ENCODE data around the gene KCTD16. TPM values are rescaled to one million over a fixed set of nuclear protein-coding genes. Genes with fewer than 3 reads are reported as not detected.

Gene KCTD16
- total and polyA plus RNA-seq, 10 donors, result under 0.01 to 0.24 (median 0.17) TPM

DNA sequence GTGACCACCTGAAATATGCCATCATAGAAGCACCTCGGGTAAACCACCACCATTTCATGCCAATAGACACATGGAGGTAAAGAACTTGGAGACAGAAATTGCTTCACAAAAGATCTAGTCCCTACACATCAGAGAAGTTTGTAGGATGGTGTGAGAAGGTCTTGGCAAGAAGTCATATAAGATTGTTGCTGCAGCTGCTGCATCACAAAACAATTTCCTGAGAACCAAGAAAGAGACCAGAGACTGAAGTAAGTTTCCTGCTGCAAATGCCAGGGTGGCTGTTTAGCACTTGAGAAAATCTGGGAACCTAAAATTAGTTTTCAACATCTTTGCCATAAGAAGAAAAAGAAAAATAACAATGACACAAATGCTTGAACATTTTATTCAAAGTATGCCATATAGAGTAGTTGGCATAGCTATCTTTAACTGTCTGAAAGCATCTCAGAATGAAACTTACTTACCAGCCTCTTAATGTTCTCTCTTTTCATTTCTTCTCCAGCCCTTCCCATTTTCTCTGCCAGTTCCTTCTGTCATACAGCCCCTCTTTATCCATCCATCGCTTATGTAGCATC, 114.3 kb downstream of the KCTD16 start:
- TF ChIP-seq, protein P1, sequence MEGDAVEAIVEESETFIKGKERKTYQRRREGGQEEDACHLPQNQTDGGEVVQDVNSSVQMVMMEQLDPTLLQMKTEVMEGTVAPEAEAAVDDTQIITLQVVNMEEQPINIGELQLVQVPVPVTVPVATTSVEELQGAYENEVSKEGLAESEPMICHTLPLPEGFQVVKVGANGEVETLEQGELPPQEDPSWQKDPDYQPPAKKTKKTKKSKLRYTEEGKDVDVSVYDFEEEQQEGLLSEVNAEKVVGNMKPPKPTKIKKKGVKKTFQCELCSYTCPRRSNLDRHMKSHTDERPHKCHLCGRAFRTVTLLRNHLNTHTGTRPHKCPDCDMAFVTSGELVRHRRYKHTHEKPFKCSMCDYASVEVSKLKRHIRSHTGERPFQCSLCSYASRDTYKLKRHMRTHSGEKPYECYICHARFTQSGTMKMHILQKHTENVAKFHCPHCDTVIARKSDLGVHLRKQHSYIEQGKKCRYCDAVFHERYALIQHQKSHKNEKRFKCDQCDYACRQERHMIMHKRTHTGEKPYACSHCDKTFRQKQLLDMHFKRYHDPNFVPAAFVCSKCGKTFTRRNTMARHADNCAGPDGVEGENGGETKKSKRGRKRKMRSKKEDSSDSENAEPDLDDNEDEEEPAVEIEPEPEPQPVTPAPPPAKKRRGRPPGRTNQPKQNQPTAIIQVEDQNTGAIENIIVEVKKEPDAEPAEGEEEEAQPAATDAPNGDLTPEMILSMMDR (IDR thresholded peaks at IDR 0.05 in 8 of 11, conservative IDR thresholded peaks at IDR 0.05 in 3 of 11), result no peak
- no peak for TF ChIP-seq POLR2A (IDR thresholded peaks at IDR 0.05)
- no peak for TF ChIP-seq POLR2AphosphoS5 (IDR thresholded peaks at IDR 0.05)
- 79 to 92% (median 84%) methylated on average over 2 of the region's 2 CpGs for WGBS, 5 donors
- intact Hi-C loops (cut with DNase I; ENCODE audit: low total_unique reads), result no loop called here
- Histone ChIP-seq H3K4me3 (no peak overlapping the region), H3K27ac (no peak overlapping the region), H3K9me3 (no peaks in the 10 kb centered on the region), H3K4me1 (no peaks in the 10 kb centered on the region), H3K27me3 (replicated peaks in 1 of 7) (no peaks in the 10 kb centered on the region), H3K36me3 (no peaks in the 10 kb centered on the region)
- DNase-seq, result no peak

DNA sequence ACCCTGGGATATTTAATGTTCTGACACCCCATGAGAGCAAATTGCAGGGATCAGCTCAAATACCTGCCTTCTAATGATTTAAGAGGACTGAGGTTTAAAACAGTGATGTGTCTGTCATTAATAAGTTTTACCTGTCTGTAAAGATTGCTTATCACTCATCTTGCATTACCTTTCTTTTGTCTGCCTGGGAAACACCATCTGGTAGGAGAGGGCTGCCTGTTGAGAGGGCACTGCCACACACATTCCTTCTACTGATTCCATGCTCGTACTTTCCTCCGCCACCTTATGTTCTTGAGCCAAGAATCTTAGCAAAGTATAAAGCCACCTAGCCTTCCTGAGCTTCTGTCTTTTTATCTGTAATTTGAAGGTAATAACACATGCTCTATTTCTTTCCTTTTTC, 118.6 kb downstream of the KCTD16 start:
- TF ChIP-seq POLR2A (IDR thresholded peaks at IDR 0.05) (no peak), POLR2AphosphoS5 (IDR thresholded peaks at IDR 0.05) (no peak)
- TF ChIP-seq, protein P1 (IDR thresholded peaks at IDR 0.05 in 8 of 11, conservative IDR thresholded peaks at IDR 0.05 in 3 of 11), result no peak
- H3K27me3 ChIP-seq (replicated peaks in 1 of 7), result no peaks in the 10 kb centered on the region
- intact Hi-C loops (cut with DNase I; ENCODE audit: low total_unique reads), result no loop called here
- DNase-seq, result no peak
- WGBS, 5 donors, result 90 to 97% (median 95%) methylated on average over 2 of the region's 2 CpGs
- no peaks in the 10 kb centered on the region for H3K36me3 ChIP-seq
- no peaks in the 10 kb centered on the region for H3K9me3 ChIP-seq
- H3K4me1 ChIP-seq, result no peaks in the 10 kb centered on the region
- no peak overlapping the region for H3K27ac ChIP-seq
- no peak overlapping the region for H3K4me3 ChIP-seq

DNA sequence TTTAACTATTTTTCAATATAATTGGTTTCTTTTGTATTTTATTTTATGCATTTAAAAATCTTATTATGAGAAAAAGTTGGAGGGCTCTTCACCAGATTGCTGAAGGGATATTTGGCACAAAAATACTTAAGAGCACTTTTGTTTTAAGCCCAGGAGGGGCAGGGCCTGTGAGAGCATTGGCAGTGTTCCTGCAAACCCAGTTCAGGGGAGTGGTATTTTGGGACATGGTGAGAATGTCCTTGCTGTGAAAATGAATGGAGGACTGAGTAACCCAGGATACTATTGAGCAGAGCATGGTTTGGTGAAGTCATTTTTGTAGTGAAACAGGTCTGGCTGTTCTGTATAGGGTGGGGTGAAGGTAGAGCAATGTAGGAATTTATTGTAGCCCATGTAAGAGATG, 121.4 kb downstream of the KCTD16 start:
- DNase-seq, result no peak
- TF ChIP-seq POLR2A (IDR thresholded peaks at IDR 0.05) (no peak), POLR2AphosphoS5 (IDR thresholded peaks at IDR 0.05) (no peak)
- TF ChIP-seq, protein P1 (IDR thresholded peaks at IDR 0.05 in 8 of 11, conservative IDR thresholded peaks at IDR 0.05 in 3 of 11), result no peak
- Histone ChIP-seq H3K27ac (no peak overlapping the region), H3K4me3 (no peak overlapping the region), H3K36me3 (no peaks in the 10 kb centered on the region), H3K9me3 (no peaks in the 10 kb centered on the region), H3K4me1 (no peaks in the 10 kb centered on the region), H3K27me3 (replicated peaks in 1 of 7) (no peaks in the 10 kb centered on the region)
- intact Hi-C loops (cut with DNase I; ENCODE audit: low total_unique reads), result no loop called here

DNA sequence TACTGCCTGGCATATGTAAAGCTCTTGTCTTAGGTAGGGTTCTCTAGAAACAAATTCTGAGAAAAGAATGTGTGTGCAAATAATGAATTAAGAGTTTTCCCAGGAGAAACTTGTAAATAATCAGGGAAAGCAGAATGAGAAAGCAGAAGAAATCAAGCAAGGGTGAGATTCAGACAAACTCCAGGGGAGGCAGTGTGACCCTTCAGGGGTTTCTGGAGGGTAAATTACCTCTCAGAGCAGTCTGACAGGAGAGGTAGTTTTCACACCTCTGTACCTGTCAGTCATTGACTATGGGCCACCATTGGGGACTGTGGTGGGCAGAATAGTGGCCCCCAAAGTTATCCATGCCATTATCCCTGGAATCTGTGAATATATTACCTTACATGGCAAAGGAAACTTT, 124.6 kb downstream of the KCTD16 start:
- Histone ChIP-seq H3K4me1 (no peaks in the 10 kb centered on the region), H3K36me3 (no peaks in the 10 kb centered on the region), H3K9me3 (no peaks in the 10 kb centered on the region), H3K27me3 (replicated peaks in 1 of 7) (no peaks in the 10 kb centered on the region), H3K4me3 (no peak overlapping the region), H3K27ac (no peak overlapping the region)
- no peak for DNase-seq
- intact Hi-C loops (cut with DNase I; ENCODE audit: low total_unique reads), result no loop called here
- TF ChIP-seq POLR2A (IDR thresholded peaks at IDR 0.05) (no peak), POLR2AphosphoS5 (IDR thresholded peaks at IDR 0.05) (no peak)
- TF ChIP-seq, protein P1 (IDR thresholded peaks at IDR 0.05 in 8 of 11, conservative IDR thresholded peaks at IDR 0.05 in 3 of 11), result no peak
